ENCODE results near the gene ITPKB.
"Not testable (repeated sequence)": the region's sequence is repeated elsewhere in the genome, so short reads cannot be mapped to it uniquely, and the experiment has no call there.

ITPKB gene

GRCh38 chr1:226618380-226618779 lies 120.7 kb downstream of the ITPKB start:
- no peak overlapping the region for H2AFZ ChIP-seq (ENCODE audit: low read depth, low read length)
- no peak overlapping the region for H3K4me3 ChIP-seq (ENCODE audit: low read length)

GRCh38 chr1:226617719-226618118 lies 121.4 kb downstream of the ITPKB start:
- not testable (repeated sequence) for H3K27me3 ChIP-seq (ENCODE audit: insufficient read depth, low read length); H2AFZ ChIP-seq (ENCODE audit: low read depth, low read length); H3K4me3 ChIP-seq (ENCODE audit: low read length)

More at GRCh38 chr1:226618380-226618779, 120.7 kb downstream of the ITPKB start:
- Histone ChIP-seq H3K27me3 (ENCODE audit: insufficient read depth, low read length) (no peaks in the 10 kb centered on the region), H3K4me1 (ENCODE audit: insufficient read depth, low read length) (no peaks in the 10 kb centered on the region), H3K9me3 (ENCODE audit: low read length) (peaks cover 2% of the 10 kb centered on the region), H3K36me3 (ENCODE audit: insufficient read depth, low read length) (no peaks in the 10 kb centered on the region)

GRCh38 chr1:226617109-226617508 lies 122.0 kb downstream of the ITPKB start:
- H2AFZ ChIP-seq (ENCODE audit: low read depth, low read length) = no peak overlapping the region

More at GRCh38 chr1:226617719-226618118, 121.4 kb downstream of the ITPKB start:
- not testable (repeated sequence) for H3K9me3 ChIP-seq (ENCODE audit: low read length); H3K36me3 ChIP-seq (ENCODE audit: insufficient read depth, low read length); H3K4me1 ChIP-seq (ENCODE audit: insufficient read depth, low read length)

DNA sequence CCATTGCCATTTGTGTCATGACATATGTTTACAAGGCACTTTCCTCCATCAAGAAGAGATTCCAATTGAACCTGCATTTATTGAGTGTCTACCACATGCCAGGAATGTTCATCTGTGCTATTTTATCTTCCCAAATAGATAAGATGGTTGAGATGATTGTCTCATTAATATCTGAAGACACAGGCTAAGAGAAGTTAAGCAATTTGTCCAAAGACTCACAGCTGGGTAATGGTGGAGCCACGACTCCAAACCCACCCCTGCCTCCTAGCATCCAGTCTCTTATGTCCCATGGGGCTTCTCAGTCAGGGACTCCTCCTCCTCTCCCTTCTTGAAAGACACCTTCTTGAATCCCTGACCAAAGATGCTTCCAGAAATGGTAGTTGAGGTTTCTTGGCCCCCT lies 122.4 kb downstream of the ITPKB start:
- Histone ChIP-seq H3K36me3 (ENCODE audit: insufficient read depth, low read length) (no peaks in the 10 kb centered on the region), H3K4me1 (ENCODE audit: insufficient read depth, low read length) (no peaks in the 10 kb centered on the region), H3K9me3 (ENCODE audit: low read length) (peaks cover 2% of the 10 kb centered on the region), H3K4me3 (ENCODE audit: low read length) (no peak overlapping the region), H2AFZ (ENCODE audit: low read depth, low read length) (no peak overlapping the region), H3K27me3 (ENCODE audit: insufficient read depth, low read length) (no peaks in the 10 kb centered on the region)

More at GRCh38 chr1:226617109-226617508, 122.0 kb downstream of the ITPKB start:
- peaks cover 2% of the 10 kb centered on the region for H3K9me3 ChIP-seq (ENCODE audit: low read length)
- no peaks in the 10 kb centered on the region for H3K4me1 ChIP-seq (ENCODE audit: insufficient read depth, low read length)
- H3K27me3 ChIP-seq (ENCODE audit: insufficient read depth, low read length) = no peaks in the 10 kb centered on the region
- no peaks in the 10 kb centered on the region for H3K36me3 ChIP-seq (ENCODE audit: insufficient read depth, low read length)
- no peak overlapping the region for H3K4me3 ChIP-seq (ENCODE audit: low read length)

- Histone ChIP-seq H3K36me3 (ENCODE audit: insufficient read depth, low read length) (no peaks in the 10 kb centered on the region), H3K9me3 (ENCODE audit: low read length) (peaks cover 2% of the 10 kb centered on the region), H3K4me3 (ENCODE audit: low read length) (no peak overlapping the region), H3K4me1 (ENCODE audit: insufficient read depth, low read length) (no peaks in the 10 kb centered on the region), H2AFZ (ENCODE audit: low read depth, low read length) (no peak overlapping the region), H3K27me3 (ENCODE audit: insufficient read depth, low read length) (no peaks in the 10 kb centered on the region)
These were observed 123.2 kb downstream of the ITPKB start for GRCh38 chr1:226615876-226616275.

DNA sequence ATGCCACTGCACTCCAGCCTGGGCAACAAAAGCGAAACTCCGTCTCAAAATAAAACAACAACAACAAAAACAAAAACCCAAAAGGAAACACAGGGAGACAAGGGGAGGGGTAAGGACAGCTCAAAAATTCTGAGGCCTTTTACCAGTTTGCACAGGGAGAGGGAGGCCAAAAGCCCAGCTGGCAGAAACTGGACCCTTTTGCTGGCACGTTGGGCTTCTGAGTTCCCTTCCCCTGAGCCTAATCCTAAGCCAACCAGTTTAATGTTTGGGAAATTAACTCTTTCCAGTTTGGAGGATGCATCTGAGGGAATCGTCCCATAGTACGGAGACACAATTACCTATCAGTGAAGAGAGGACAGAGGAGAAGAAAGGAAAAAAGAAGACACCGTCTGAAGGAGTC lies 127.1 kb downstream of the ITPKB start:
- H2AFZ ChIP-seq (ENCODE audit: low read depth, low read length); H3K4me1 ChIP-seq (ENCODE audit: insufficient read depth, low read length); H3K36me3 ChIP-seq (ENCODE audit: insufficient read depth, low read length); H3K9me3 ChIP-seq (ENCODE audit: low read length); H3K4me3 ChIP-seq (ENCODE audit: low read length): not testable (repeated sequence)
- H3K27me3 ChIP-seq (ENCODE audit: insufficient read depth, low read length) = peaks cover 16% of the 10 kb centered on the region

- Histone ChIP-seq H3K9me3 (ENCODE audit: low read length) (no peaks in the 10 kb centered on the region), H3K4me3 (ENCODE audit: low read length) (no peak overlapping the region), H2AFZ (ENCODE audit: low read depth, low read length) (no peak overlapping the region), H3K4me1 (ENCODE audit: insufficient read depth, low read length) (no peaks in the 10 kb centered on the region), H3K36me3 (ENCODE audit: insufficient read depth, low read length) (no peaks in the 10 kb centered on the region), H3K27me3 (ENCODE audit: insufficient read depth, low read length) (peaks cover 23% of the 10 kb centered on the region)
These were observed 127.8 kb downstream of the ITPKB start for GRCh38 chr1:226611301-226611700.

DNA sequence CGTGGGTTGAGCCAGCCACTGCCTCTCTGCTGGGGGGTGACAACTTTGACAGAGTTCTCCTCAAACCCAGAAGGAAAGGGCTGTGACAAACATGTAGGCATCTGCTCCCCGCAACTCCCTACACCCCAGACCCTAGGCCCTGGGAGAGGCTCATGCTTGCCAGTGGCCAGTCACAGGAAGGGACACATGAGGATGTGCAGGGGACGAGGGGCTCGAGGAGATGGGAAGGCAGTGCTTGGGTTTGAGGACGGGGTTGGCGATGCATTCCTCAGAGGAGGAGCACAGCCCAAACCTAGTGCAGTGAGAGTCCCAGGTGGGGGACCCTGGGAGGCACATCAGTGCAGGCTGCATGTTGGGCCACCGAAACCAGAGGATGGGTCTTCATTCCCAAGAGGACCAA lies 128.4 kb downstream of the ITPKB start:
- Histone ChIP-seq H3K36me3 (ENCODE audit: insufficient read depth, low read length) (no peaks in the 10 kb centered on the region), H3K4me3 (ENCODE audit: low read length) (no peak overlapping the region), H3K9me3 (ENCODE audit: low read length) (no peaks in the 10 kb centered on the region), H2AFZ (ENCODE audit: low read depth, low read length) (no peak overlapping the region), H3K4me1 (ENCODE audit: insufficient read depth, low read length) (no peaks in the 10 kb centered on the region), H3K27me3 (ENCODE audit: insufficient read depth, low read length) (peaks cover 28% of the 10 kb centered on the region)

GRCh38 chr1:226609836-226610455 lies 129.1 kb downstream of the ITPKB start:
- no peaks in the 10 kb centered on the region for H3K4me1 ChIP-seq (ENCODE audit: insufficient read depth, low read length)
- no peak overlapping the region for H2AFZ ChIP-seq (ENCODE audit: low read depth, low read length)
- no peaks in the 10 kb centered on the region for H3K9me3 ChIP-seq (ENCODE audit: low read length)
- H3K27me3 ChIP-seq (ENCODE audit: insufficient read depth, low read length) = peaks cover 32% of the 10 kb centered on the region
- H3K4me3 ChIP-seq (ENCODE audit: low read length) = no peak overlapping the region
- no peaks in the 10 kb centered on the region for H3K36me3 ChIP-seq (ENCODE audit: insufficient read depth, low read length)

DNA sequence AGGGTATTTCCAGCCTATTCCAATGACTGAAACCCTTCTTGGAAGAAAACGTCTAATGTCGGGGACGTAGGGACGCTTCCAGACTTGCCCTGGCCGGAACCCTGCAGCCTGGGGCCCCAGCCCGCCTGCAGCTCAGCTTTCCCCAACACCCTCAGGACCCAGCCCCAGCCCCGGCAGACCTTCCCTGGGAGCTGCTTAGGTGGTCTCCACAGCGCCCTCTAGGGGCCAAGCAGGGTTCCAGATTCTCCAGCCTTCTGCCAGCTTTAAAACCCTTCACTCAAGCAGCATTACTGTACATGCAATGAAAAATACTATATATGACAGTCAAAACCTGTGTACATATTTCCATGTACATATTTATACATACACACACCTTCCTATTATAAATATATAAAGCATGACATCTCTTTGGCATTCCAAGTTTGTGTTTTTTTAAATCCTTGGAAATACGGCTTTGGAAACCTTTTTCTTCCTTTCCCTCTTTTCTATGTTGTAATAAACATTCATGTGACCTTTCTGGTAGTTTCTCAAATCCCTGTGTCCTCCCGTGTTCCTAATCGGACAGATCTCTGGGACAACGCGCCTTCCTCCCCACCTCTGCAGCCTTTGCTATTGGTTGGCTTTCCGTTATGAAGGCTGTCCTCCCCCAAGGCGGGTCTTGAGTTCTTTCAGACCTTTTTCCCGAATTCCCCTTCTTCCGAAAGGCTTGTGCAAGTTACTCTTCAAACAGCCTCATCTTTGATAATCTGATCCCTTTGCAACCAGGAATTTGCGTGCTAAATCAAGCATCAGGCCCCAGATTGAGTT lies 130.2 kb downstream of the ITPKB start:
- Histone ChIP-seq H3K27me3 (ENCODE audit: insufficient read depth, low read length) (peaks cover 32% of the 10 kb centered on the region), H3K36me3 (ENCODE audit: insufficient read depth, low read length) (no peaks in the 10 kb centered on the region), H3K9me3 (ENCODE audit: low read length) (no peaks in the 10 kb centered on the region), H3K4me3 (ENCODE audit: low read length) (no peak overlapping the region), H3K4me1 (ENCODE audit: insufficient read depth, low read length) (no peaks in the 10 kb centered on the region), H2AFZ (ENCODE audit: low read depth, low read length) (no peak overlapping the region)

DNA sequence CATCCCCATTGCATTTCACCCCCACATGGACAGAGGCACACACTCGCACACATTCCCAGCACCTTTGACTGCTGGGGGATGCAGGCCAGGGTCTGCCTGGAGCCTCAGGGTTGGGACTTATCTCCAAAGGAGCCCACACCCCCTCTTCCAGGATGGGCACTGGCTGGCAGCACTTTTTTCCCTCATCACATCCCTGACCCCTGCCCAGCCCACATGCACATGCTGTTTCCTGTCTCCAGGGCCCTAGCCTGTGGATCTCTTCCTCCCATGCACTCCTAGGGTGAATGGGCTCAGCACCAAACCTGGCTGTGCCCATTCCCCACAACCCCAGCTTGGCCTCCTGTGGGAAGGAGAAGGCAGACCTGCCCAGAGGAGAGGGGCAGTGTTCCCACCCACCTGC lies 131.3 kb downstream of the ITPKB start:
- Histone ChIP-seq H2AFZ (ENCODE audit: low read depth, low read length) (no peak overlapping the region), H3K4me3 (ENCODE audit: low read length) (no peak overlapping the region), H3K9me3 (ENCODE audit: low read length) (no peaks in the 10 kb centered on the region), H3K36me3 (ENCODE audit: insufficient read depth, low read length) (no peaks in the 10 kb centered on the region), H3K4me1 (ENCODE audit: insufficient read depth, low read length) (no peaks in the 10 kb centered on the region), H3K27me3 (ENCODE audit: insufficient read depth, low read length) (peaks cover 34% of the 10 kb centered on the region)

DNA sequence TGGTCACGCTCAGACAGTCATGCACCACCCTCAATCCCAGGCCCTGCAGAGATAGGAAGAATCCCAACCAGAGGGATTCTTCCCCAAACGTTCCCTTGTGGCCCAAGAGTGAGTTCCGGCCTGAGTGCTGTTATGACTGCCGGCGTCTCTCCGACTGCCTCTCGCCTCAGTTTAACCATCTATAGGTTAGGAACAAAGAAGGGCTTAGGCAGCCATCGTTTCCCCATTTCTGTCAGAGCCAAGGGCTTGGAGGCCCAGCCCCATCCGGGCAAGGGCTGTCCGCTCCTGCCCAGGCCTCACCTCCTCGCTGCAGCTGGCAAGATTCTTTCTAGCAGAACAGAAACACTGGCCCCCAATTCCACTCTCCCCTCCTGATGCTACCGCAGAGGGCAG lies 131.8 kb downstream of the ITPKB start:
- Histone ChIP-seq H3K4me3 (ENCODE audit: low read length) (no peak overlapping the region), H2AFZ (ENCODE audit: low read depth, low read length) (no peak overlapping the region), H3K36me3 (ENCODE audit: insufficient read depth, low read length) (no peaks in the 10 kb centered on the region), H3K4me1 (ENCODE audit: insufficient read depth, low read length) (no peaks in the 10 kb centered on the region), H3K27me3 (ENCODE audit: insufficient read depth, low read length) (peaks cover 37% of the 10 kb centered on the region), H3K9me3 (ENCODE audit: low read length) (no peaks in the 10 kb centered on the region)

DNA sequence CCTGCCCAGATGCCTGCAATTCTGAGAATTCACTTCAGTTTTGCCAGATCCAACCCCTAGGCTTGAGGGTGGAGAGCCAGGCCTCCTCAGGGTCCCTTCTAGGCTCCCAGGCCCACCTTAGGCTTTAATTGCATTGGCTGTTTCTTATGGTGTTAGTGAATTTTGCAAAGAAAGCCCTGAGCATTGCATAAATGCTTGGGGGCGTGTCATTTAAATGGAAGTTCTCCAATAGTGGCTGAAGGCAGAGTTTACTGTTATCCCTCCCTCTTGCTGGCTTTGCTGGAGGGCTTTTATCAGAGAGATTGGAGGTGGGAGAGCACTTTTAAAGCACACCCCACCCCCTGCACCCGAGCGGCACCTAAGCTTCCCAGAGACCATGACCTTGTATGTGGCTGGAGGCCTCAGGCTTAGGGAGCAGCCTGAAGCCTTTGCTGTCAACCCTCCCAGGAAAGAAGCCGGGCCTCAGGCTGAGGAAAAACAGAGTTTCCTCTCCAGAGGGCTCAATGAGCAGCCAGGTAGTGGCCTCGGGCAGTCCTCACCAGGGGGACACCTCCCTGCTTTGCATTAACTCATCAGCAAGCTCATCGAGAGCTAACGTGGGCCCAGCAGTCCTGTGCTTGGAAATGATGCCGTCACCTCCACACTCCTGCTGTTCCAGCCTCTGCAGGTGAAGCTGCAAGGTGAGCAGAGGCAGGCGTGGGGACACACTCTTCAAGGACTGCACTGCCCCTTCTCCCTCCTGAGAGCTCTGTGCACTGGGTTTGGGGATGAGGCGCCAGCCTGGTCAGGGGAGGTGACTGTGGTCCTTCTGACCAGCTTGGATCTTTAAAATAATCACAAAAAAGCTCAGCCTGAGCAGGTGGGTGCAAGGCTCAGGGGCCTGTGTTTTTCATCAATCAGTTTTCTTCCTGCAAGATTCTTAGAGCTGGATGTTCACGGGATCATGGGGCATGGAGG lies 132.5 kb downstream of the ITPKB start:
- no peaks in the 10 kb centered on the region for H3K36me3 ChIP-seq (ENCODE audit: insufficient read depth, low read length)
- H3K27me3 ChIP-seq (ENCODE audit: insufficient read depth, low read length) = peaks cover 37% of the 10 kb centered on the region
- H3K4me3 ChIP-seq (ENCODE audit: low read length) = no peak overlapping the region
- H3K9me3 ChIP-seq (ENCODE audit: low read length) = no peaks in the 10 kb centered on the region
- no peak overlapping the region for H2AFZ ChIP-seq (ENCODE audit: low read depth, low read length)
- no peaks in the 10 kb centered on the region for H3K4me1 ChIP-seq (ENCODE audit: insufficient read depth, low read length)
